CD4-positive, alpha-beta T cell treated with Interleukin-15 for 4 hours (primary cell): ENCODE measurements around the gene MED22.

ENCODE experiments used
- DNase-seq: peaks from one replicate; pipeline ENCODE4 v3.0.0-alpha.2; 2020; ENCODE audit warnings: low spot score

MED22 gene

DNA sequence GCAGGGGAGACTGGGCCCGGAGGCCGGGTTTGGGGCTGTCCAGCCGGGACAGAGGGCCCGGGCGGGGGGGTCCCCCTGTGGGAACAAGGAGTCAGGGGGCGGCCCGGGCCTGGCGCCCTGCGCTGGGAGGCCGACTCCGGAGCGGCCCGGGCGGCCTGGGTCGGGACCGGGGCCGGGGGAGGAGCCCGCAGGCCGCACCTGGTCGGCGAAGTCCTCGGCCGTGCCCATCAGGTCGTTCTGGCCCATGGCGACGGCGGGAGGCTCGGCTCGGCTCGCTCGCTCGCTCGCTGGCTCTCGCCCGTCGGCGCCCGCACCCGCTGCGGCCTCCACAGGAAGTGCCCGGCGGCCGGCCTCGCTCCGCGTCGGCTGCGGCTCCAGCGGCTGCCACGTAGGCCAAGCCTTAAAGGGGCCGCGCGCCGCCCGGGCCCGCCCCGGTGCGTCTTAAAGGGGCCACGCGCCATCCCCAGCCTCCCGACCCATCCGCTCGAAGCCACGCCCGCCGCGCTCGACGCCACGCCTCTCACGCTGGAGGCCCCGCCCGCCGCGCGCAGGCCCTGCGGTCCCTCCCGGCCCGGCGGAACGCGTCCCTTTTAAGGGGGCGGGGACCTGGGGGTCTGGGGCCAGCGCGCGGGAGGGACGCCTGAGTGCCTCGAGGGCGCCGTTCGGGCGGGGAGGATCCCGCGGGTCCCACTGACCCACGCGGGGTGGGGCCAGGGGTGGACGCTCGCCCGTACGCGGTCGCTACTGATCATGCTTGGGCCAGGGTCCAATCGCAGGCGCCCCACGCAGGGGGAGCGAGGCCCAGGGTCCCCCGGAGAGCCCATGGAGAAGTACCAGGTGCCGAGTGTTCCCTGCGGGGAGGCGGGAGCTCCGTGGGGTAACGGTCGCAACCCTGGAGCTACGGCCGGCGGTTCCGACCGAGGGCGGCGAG, 28.1 kb upstream of the MED22 start, which contains the start of the genes STKLD1 and SURF4:
TSS of gene STKLD1 (plus strand) at position 643 of the 931 bp plus-strand sequence. CDS start at position 751, 108 bp downstream.
TSS of gene SURF4 (minus strand) at position 337 of the 931 bp plus-strand sequence. CDS start at position 246, 91 bp downstream.
- peak; percentile 95 for DNase-seq

DNA sequence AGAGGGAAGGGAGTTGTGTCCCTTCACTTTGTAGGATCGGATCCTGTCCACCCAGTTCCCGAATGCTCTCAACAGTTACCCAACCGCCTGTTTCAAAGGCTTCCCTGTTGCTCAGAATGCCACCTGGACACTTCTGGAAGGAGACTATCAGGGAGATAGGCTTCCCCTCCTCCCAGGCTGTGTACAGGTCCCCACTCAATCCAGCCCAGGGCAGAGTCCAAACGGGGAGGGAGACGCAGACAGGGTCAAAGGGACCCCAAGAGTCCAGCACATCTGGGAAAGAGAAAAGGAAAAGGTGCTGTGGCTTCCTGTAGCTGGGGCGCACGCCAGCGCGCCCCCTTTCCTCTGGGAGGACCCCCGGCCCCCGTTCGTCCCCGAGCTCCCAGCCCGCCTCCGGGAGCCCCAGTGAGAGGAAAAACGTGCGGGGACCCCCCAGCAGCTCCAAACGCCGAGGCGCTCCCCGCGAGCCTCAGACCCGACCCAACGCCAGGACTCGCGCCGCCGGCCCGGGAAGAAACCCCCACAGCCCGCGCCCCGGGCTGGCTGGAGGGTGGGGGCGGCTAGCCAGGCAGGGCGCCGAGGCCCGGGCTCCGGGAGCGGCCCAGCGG, 27.3 kb upstream of the MED22 start:
- DNase-seq: no peak

DNA sequence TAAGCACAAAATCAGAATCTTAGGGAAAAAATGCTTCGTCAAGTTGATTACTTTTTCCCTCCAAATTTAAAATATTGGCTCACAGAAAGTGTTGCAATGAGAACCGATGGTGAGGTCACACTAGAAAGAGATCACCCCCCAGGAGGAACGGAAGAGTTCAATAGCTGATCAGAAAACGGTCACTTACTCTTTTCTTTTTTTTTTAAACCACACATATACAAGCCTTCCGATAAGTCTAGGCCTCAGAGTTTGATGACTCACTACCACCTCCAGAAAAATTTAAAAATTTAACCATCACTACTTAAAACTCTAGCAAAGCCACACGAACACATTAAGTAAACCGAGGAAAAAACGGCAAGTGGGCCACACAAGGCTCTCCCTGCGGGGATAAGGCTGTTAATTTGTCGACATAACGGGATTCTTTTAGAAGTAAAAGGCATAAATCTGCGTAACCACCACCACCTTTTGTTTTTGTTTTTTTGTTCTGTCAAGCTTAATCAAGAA, 26.7 kb upstream of the MED22 start:
- peak; percentile 62 for DNase-seq

DNA sequence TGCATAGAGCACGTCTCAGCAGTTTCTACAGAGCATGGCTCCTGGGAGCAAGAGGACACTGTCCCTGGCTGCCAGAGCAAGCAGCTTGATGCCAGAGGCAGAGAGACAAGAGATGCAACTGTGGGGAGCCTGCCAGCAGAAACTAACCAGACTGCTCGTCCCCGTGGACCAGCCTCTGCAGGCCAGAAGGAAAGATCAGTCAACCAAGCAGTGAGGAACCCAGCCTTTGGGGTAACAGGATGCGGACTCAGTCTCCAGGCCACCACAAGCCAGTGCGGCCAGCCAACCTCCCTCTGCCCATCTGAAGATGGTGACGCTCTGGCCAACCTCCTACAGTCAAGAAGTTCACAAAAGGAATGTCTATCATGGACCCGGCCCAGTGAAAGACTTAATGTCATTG, 24.2 kb upstream of the MED22 start:
- DNase-seq: no peak

DNA sequence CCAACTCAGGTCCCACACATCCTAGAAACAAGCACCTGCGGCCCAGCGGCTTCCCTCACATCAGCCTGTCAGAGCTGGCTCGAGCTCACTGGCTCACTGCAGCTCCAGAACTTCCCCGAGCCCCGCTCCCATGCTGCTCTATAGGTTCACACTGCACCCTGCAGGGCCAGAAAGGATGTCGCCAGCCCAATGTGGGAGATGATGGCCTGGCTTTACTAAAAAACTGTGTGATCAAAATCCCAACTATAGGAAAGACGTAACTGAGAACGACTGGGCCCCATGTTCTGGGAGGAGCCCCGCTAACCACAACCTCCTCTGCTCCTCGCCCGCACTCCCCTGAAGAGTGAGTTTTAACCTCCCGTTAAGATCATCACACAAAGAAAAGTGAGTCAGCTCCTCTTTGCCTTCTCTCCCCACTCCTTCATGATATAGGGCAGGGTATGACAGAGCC, 23.4 kb upstream of the MED22 start:
- DNase-seq: peak; percentile 79

DNA sequence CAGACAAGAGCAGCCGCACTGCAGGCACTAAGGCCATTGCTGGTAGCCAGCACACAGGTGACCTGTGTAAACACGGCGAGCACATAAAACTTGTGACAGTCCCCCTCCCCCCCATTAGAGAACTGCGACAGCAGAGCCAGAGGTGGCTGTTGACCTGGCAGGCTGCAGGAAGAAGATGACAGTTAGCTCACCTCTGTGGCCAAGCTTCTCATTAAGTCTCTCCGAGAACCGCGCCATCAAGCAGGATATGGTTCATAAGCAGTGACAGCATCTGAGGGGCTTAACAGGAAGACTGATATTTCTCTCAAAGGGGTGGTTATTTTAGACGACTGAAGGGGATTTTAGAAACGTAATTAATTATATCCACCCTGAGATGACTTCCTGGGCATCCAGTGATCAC, 22.8 kb upstream of the MED22 start:
- DNase-seq: peak; percentile 69

DNA sequence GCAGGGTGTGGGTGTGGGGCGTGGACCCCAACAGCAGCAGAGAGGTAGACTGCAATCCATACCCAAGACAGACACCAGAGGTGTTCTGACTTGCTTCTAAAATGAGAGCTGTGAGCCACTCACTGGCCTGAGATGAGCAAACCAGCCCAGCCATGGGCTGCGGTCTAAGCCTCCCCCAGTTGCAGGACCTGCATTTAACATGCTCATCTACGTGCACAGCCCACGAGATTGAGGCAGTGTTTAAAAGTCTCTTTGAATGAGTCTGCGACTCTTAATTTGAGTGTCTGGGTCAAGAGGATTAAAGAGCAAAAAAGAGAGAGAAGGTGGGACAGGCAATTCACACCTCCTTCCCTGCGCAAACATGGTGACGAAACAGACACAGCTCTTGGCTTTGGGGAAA, 22.0 kb upstream of the MED22 start:
- no peak for DNase-seq

DNA sequence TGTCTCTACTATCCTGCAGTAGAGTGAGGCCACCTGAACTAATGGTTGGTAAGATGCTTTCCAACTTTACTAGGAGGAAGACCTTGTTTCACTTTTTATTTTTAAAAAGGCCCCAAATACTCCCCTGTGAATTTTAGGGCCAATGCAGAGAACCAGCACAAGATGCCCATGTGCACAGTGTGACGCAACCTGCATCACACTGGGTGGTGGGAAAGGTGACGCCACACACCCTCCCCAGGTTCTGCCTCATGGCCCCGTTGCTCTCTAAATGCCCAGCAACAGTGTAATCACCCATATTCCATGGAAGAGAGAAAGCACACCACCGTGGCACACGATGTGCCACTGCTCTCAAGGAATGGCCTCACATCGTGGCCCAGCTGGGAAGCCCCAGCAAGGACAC, 21.5 kb upstream of the MED22 start:
- DNase-seq: no peak

DNA sequence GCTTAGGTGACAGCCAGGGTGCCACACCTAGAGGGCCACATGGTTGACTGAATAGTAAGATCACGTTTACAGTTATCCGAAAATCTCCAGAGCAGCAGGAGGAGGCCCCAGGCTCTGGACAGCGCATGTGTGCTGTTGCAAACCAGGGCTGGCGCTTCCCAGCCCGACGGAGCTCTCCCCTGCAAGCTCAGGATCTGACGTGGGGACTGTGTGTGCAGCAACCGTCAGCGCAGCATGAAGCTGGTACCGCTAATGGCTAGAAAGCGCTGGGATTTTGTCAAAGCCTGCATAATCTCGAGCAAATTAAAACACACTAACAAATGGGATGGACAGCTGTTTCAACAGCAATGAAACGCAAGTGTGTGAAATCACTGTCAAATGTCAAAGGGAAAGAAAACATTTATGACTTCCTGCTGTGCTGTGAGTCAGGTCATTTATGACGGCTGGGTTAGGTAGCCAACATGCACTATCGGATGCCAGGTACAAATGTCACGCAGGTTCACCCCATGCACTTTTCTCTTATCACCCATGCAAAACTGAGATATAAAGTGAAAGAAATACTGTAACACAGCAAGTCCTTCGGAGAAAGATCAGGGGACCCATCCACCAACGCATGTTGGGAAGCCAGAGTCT, 20.4 kb upstream of the MED22 start:
- no peak for DNase-seq

DNA sequence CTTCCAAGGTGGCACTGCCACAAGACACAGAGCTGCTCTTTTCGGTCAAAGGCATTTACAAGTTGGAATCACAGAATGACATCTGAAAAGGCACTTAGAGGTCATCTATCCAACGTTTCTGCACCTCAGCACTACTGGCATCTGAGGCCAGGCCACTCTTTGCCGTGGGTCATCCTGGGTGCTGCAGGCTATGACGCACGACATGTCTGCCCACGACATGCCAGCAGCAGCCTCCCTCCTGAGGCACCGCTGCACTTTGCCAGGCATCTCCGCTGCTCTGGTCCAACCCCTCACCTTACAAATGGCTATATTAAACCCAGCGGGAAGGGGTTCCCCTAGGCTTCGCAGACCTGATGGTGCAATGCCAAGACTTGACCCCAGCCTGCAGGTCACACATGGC, 19.8 kb upstream of the MED22 start:
- no peak for DNase-seq

DNA sequence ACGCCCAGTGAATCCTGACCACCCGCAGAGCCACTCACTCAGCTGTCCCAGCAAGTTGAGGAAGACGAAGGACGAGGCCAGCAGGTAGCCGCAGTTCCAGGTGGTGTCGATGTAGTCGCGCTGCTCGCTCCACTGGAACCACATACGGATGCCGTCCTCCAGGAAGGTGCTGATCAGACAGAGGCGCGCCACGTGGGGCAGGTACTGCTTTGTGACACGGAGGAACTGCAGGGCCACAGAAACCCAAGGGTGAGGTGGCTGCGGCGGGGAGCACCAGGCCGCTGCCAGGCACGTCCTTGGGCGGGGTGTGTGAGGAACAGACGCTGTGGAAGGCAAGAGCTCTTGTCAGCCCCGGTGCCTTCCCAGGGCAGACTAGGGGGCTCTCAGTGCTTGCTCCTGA, 19.3 kb upstream of the MED22 start:
- DNase-seq: no peak

DNA sequence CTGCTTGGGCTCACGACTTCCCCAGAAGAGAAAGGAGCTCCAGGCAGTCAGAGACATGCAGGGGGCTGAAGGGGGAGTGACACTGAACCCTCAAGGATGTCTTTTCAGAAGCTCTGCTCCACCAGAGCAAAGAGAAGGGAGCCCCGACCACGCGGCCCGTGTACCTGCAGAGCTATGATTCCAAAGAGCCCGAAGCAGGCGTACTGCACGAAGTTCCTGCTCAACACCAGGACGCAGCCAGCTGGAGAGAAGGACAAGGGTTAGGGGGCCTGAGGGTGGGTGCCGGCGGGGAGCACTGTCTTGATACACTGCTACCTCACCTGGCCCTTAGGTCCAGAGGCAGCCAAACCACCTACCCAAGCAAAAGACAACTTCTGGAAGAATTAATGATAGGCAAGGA, 18.5 kb upstream of the MED22 start:
- no peak for DNase-seq

DNA sequence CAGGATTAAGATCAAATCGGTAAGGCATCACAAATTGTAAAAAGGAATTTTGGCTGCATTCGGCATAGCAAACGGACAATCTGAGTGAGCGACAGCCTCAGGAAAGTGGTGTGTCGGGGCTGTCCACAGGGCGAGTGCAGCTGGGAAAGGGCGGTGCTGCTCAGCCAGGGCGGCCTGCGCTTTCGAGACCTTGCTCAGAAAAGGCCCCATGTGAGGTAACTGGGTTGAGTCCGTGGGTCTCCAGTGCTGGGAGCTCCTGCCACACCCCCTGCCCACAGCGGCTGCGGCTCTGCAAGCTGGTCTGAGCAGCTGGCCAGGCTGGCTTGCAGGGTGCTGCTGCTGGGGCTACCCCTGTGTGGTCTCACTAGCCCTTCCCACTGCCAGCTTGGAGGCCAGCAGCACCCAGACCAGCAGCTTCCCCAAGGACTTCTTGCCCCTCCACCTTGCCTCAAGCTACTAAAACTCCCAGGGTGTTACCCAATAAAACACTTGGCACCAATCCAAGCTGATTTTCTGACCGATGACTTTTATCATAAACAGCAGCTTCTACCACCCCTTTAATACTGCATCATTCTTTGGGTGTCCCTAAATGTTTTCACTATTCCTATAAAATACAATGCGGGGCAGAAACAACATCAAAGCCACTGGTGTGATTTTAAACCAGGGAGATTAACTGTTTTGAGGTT, 14.6 kb upstream of the MED22 start:
- DNase-seq: no peak

DNA sequence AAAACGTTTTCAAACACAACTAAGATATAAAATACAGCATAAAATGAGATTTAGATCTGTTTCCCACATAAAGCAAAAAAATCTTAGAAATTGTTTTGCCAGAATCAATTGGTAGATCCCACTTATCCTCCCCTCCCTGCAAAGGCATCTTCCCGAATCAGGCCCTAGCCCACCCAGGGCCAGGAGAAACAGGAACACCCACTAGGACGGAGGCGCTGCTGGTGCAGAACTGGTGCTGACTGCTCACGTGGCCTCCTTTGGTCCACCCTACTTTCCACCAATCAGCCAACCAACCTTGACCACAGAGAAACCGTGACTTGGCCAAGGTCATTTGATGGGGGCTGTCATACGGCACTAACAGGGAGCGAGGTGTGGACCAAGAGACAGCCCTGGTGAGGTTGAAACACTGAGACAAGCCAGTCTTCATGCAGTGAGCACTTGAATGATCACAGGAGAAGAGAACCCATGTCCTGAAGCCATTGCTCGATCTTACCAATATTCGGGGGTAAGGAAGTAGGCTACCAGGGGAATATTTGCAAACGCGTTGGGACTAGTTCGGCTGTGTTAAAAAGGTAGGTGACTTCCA, 13.7 kb upstream of the MED22 start:
- no peak for DNase-seq

DNA sequence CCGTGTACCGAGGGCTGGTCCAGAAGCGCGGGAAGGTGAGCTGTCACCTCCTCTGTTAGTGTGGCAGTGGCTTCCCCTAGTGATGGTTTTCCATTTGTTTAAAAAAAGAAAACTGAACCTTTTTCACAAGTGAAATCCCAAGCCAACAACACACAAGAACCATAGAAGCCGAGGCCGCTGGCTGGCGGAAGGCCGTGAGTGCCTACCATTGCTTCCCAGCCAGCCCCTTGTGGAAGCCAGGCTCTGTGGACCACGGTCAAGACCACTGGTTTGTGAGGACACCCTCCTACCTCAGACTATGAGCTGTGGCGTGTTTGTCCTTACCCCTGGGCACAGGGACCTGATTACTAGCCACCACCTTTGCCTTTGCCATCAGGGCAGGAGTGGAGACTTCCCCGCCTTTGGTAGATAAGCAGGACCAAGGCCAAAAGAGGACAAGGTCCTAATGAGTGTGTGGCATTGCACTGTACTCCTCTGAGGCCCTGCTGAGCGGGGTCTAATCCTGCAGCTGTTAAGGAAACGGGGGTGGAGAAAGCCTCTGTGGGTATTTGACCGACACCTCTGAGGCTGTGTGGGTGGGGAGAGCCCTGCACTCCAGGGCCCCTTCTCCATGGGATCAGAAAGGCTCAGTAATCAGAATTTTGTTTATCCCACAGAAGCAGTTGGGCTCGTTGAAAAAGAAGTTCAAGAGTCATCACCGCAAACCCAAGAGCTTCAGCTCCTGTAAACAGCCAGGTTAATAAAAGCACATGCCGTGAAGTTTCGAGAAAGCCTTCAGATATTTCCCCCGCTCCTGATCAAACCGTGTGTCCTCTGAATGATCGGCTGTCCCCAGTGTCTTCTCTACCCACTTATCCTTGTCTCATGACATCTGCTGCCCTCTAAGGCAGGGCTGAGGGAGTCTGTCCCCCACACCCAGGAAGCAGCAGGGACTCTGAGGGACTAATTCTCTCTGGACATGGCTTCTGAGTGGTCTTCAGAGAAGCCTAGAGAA, 12.8 kb upstream of the MED22 start:
- no peak for DNase-seq

DNA sequence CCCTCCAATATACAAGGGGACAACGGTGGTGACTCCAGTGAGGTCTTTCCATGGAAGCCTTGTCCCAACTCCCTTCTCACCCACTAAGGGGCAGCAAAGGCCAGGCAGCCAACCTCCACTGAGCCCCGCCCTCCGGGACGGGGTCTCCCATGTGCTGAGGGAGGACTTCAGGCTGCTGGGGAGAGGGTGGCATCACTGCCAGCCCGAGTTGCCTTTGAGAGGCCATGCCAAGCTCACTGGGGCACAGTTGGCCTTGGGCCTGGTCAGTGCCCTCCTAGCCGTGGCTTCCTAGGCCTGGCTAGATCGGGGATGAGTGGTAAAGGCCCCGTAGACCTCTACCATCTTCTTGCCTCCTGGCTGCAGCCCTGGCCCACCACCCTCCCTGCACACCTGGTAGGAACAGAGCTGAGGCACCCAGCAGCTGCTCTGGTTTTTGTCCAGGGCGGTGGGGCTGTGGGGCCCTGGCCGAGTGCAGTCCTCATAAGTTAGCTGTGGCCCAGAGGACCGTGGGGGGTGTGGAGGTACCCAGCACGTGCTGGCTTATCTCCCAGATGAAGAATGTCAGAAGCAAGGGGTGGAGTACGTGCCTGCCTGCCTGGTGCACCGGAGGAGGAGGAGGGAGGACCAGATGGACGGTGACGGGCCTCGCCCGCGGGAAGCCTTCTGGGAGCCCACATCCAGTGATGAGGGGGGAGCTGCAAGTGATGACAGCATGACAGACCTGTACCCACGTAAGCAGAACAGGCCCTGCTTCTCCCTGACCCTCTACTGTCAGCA, 11.7 kb upstream of the MED22 start:
- DNase-seq: no peak

DNA sequence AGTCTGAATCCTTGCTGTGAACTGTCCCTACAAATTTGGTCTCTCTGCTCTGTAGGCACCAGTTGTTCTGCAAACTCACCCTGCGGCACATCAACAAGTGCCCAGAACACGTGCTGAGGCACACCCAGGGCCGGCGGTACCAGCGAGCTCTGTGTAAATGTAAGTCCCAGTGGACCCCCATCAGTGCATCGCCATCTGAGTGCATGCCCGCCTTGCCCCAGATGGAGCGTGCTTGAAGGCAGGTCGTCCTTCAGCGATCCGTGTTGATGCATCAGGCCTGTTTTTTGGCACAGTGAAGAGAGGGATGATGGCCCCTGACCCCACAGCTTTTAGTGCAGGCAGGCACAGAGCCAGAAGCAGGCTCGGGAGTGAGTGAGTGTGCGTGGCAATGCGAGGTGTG, 9.7 kb upstream of the MED22 start:
- no peak for DNase-seq

DNA sequence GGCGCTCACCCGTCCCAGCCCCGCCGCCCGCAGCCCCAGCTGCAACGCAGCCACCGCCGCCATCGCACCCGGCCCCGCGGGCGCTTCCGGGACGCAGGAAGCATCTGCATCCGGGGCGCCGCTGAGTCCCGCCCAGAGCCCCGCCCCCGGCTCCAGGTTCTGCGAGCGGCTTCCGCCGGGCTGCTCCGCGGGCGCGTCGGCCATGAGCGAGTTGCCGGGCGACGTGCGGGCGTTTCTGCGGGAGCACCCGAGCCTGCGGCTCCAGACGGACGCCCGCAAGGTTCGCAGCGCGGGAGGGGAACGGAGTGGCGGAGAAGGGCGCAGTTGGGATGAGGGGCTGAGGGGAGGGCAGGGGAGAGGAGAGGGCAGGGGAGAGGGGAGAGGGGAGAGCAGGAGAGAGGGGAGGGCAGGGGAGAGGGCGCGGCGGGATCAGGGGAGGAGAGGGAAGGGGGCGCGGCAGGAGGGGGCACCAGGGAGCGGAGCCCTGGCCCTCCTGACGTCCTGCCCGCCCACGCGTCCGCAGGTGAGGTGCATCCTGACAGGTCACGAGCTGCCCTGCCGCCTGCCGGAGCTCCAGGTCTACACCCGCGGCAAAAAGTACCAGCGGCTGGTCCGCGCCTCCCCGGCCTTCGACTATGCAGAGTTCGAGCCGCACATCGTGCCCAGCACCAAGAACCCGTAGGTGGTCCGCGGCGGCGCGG, 8.6 kb upstream of the MED22 start, which contains the start of the genes SURF1 and SURF2:
TSS of gene SURF1 (minus strand) at position 97 of the 701 bp plus-strand sequence. CDS start at position 63, 34 bp downstream.
TSS of gene SURF2 (plus strand) at position 160 of the 701 bp plus-strand sequence. CDS start at position 203, 43 bp downstream.
- peak; percentile 84 for DNase-seq
